GM12878 (cell line): ENCODE measurements around the gene B3GNT9. TPM values are rescaled to one million over a fixed set of nuclear protein-coding genes. Genes with fewer than 3 reads are reported as not detected.

Source experiments
- ATAC-seq: fragments of 200-7000 bp; cut with Tn5 transposase; 3 replicates; pipeline ENCODE4 v1.9.1; 2020; ENCODE audit warnings: mild to moderate bottlenecking, moderate library complexity
- BruUV-seq: library from RNA; stranded (reverse); fragments of 400-500 nt; replicated peaks from 2 replicates; lab custom pipeline; 2021; lab: Mats Ljungman, UMichigan
- CTCF ChIA-PET: fragments of 300-600 bp; sonication (Branson Sonifier 250); formaldehyde crosslinking; extraction: SDS; loops from one replicate; lab custom pipeline; 2021; ENCODE audit warnings: inconsistent platforms; lab: Yijun Ruan, JAX
- POLR2A ChIA-PET: fragments of 350-600 bp; formaldehyde crosslinking; extraction: SDS; loops from one replicate; lab custom pipeline; 2021; ENCODE audit warnings: inconsistent platforms; lab: Charles Lee
- RAD21 ChIA-PET: fragments of 300-600 bp; sonication (Branson Sonifier 250); formaldehyde crosslinking; loops from one replicate; lab custom pipeline; 2023; ENCODE audit warnings: antibody characterized with exemption; ENCODE audit not compliant: unreplicated experiment; lab: Charles Lee
- SMC1A ChIA-PET: fragments of 300-600 bp; sonication (Branson Sonifier 250); formaldehyde crosslinking; loops from one replicate; lab custom pipeline; 2023; ENCODE audit not compliant: unreplicated experiment, uncharacterized antibody; lab: Charles Lee
- DNase-seq: peaks from one replicate; pipeline ENCODE4 v3.0.0-alpha.2; 2011; ENCODE audit warnings: low read depth, low spot score
- FAIRE-seq: peaks from 3 replicates; lab custom pipeline; 2011; peaks lifted over from hg19 to GRCh38; lab: Jason Lieb, UNC
- H2AFZ ChIP-seq: 2 replicates; pipeline ENCODE4 v1.6.0; 2011; ENCODE audit warnings: low read depth, low read length, control low read depth; ENCODE audit not compliant: control insufficient read depth
- H3K27ac ChIP-seq: 2 replicates; pipeline ENCODE4 v1.5.1; 2011; ENCODE audit warnings: control low read depth; ENCODE audit not compliant: control insufficient read depth, insufficient read depth
- H3K27me3 ChIP-seq, 2 experiments: replicated peaks in 1 of 2; 2 replicates each; pipeline versions ENCODE4 v1.6.0 to v1.6.1; 2011; ENCODE audit warnings: low read length in 1 of 2; ENCODE audit not compliant: control insufficient read depth in 2 of 2, insufficient read depth in 2 of 2
- H3K36me3 ChIP-seq, 2 experiments: 2 replicates each; pipeline ENCODE4 v1.5.1; 2011; ENCODE audit warnings: low read length in 1 of 2; ENCODE audit not compliant: control insufficient read depth in 2 of 2, insufficient read depth in 2 of 2
- H3K4me1 ChIP-seq: 2 replicates; pipeline ENCODE4 v1.6.1; 2011; ENCODE audit warnings: mild to moderate bottlenecking, low read length, moderate library complexity, mixed read lengths; ENCODE audit not compliant: control insufficient read depth, insufficient read depth
- H3K4me2 ChIP-seq: 2 replicates; pipeline ENCODE4 v1.6.0; 2011; ENCODE audit warnings: control low read depth; ENCODE audit not compliant: control insufficient read depth, insufficient read depth
- H3K4me3 ChIP-seq: fragments of 200-600 bp; sonication (generic); 2 replicates; pipeline ENCODE4 v1.5.1; 2016
- H3K79me2 ChIP-seq: 2 replicates; pipeline ENCODE4 v1.6.0; 2011; ENCODE audit warnings: low read length; ENCODE audit not compliant: control insufficient read depth, insufficient read depth
- H3K9ac ChIP-seq: 2 replicates; pipeline ENCODE4 v1.8.0; 2011; ENCODE audit warnings: low read length, control low read depth, mixed read lengths; ENCODE audit not compliant: control insufficient read depth, insufficient read depth
- H3K9me3 ChIP-seq: replicated peaks from 3 replicates; pipeline ENCODE4 v1.5.1; 2011; ENCODE audit warnings: mild to moderate bottlenecking, low read length; ENCODE audit not compliant: control insufficient read depth, insufficient read depth
- H4K20me1 ChIP-seq: 2 replicates; pipeline ENCODE4 v1.6.0; 2011; ENCODE audit not compliant: control insufficient read depth, insufficient read depth
- CHD2 ChIP-seq: IDR thresholded peaks from 2 replicates; pipeline ENCODE4 v1.6.1; 2011; ENCODE audit warnings: low read depth, low read length, improper control_type of control experiment, borderline replicate concordance
- HCFC1 ChIP-seq: fragments of 150-350 bp; IDR thresholded peaks from 2 replicates; pipeline ENCODE4 v1.6.1; 2014; ENCODE audit warnings: low read length
- IKZF1 ChIP-seq: fragments of 450-650 bp; conservative IDR thresholded peaks from 2 replicates; pipeline ENCODE4 v1.6.1; 2017; ENCODE audit warnings: antibody characterized with exemption, mild to moderate bottlenecking
- JUND ChIP-seq: IDR thresholded peaks from 2 replicates; pipeline ENCODE4 v1.6.1; 2012; ENCODE audit warnings: low read depth, mild to moderate bottlenecking, low read length, improper control_type of control experiment, moderate library complexity
- MTA2 ChIP-seq: fragments of 450-650 bp; IDR thresholded peaks from 2 replicates; pipeline ENCODE4 v1.6.1; 2016; ENCODE audit warnings: low read depth, mild to moderate bottlenecking, moderate library complexity
- POLR2A ChIP-seq: IDR thresholded peaks from 2 replicates; pipeline ENCODE4 v1.6.1; 2011; ENCODE audit warnings: low read depth, mild to moderate bottlenecking, low read length
- PRDM15 ChIP-seq: fragments of 450-650 bp; formaldehyde crosslinking; IDR thresholded peaks from 2 replicates; pipeline ENCODE4 v1.4.0; 2020; ENCODE audit warnings: mild to moderate bottlenecking, moderate library complexity
- SREBF1 ChIP-seq: IDR thresholded peaks from 2 replicates; pipeline ENCODE4 v1.6.1; 2012; ENCODE audit warnings: mild to moderate bottlenecking, low read length
- WGBS: methylation state at CpG from one replicate; pipeline ENCODE4 v1.1.6; 2016; ENCODE audit warnings: low lambda C conversion rate; ENCODE audit not compliant: insufficient replicate concordance, insufficient coverage; ENCODE audit errors: missing lambda C conversion rate; 5-methylcytosine and 5-hydroxymethylcytosine counted together
- in situ Hi-C: fragments of 300-500 bp; cut with MboI; formaldehyde crosslinking; loops from 9 replicates; pipeline ENCODE4 v1.14.3; 2018; ENCODE audit warnings: mixed read lengths
- intact Hi-C: fragments of 100-400 bp; cut with micrococcal nuclease; formaldehyde crosslinking; loops from one replicate; pipeline ENCODE4 v1.14.2; 2022; ENCODE audit not compliant: unreplicated experiment
- polyA plus RNA-seq, 11 experiments: library from polyadenylated mRNA; depleted of rRNA in 4 of 11; unstranded in 6 of 11; stranded (reverse) in 5 of 11; fragments of >200 nt; fragmentation: Nextera tagmentation in 4 of 11; fragmentation: Illumina TruSeq in 1 of 11; extraction: Ambion mirVana in 4 of 11; extraction: Trizol in 1 of 11; gene quantifications; 1 replicate in 1 of 11; 2 replicates in 10 of 11; pipeline versions ENCODE4 v1.2.1 to v1.2.3, GENCODE V29; 2011 to 2016; ENCODE audit warnings: inconsistent platforms in 2 of 11, missing spikeins in 2 of 11, low read depth in 1 of 11
- total RNA-seq, 4 experiments: library from RNA; depleted of rRNA in 3 of 4; stranded (reverse); fragments of >200 nt in 3 of 4; fragmentation: Illumina TruSeq in 1 of 4; extraction: Trizol in 1 of 4; gene quantifications; 2 replicates each; pipeline versions ENCODE4 v1.2.1 to v1.2.3, GENCODE V29; 2013 to 2021

Gene B3GNT9
- total and polyA plus RNA-seq, 10 of the 15 experiments (the other 5 are each of a cell fraction or from before 2014, with no cell fraction given) = 0.08 to 5.0 (median 1.9) TPM

GRCh38 chr16:67150047-67150832 lies 558 bp downstream of the B3GNT9 start (continued):
- TF ChIP-seq HCFC1 (no peak), MTA2 (no peak), CHD2 (no peak), PRDM15 (no peak), JUND (no peak)

GRCh38 chr16:67149276-67150046 lies 1.3 kb downstream of the B3GNT9 start:
- ChIA-PET POLR2A (no interaction called here), RAD21 (no interaction called here), CTCF (no interaction called here), SMC1A (no interaction called here)
- DNase-seq (no peak), ATAC-seq (no peak), FAIRE-seq (no peak)
- no peaks in the 10 kb centered on the region; the same call in 1 of the 2 replicates for H3K4me1 ChIP-seq
- peaks cover 19 to 21% of the 10 kb centered on the region in 2 experiments; a peak in 3 of 4 replicates for H3K36me3 ChIP-seq
- no peaks in the 10 kb centered on the region for H3K27me3 ChIP-seq
- H3K4me2 ChIP-seq = peak overlapping the region; percentile 86; the same call in 1 of the 2 replicates
- no peaks in the 10 kb centered on the region for H4K20me1 ChIP-seq
- intact Hi-C loops (loop anchor here (2.0 kb wide), 1 partner anchor 131 kb away; no protein-coding TSS in a partner anchor), in situ Hi-C loops (loop anchor here (5.0 to 10.0 kb wide), 2 partner anchors 132 to 175 kb away; no protein-coding TSS in a partner anchor)
- H3K9me3 ChIP-seq = no peaks in the 10 kb centered on the region
- no peak overlapping the region for H2AFZ ChIP-seq
- WGBS = 96% methylated on average over 73 of the region's 77 CpGs
- peak; percentile 30; the same call in 1 of the 2 replicates for TF ChIP-seq POLR2A
- no peak for TF ChIP-seq SREBF1
- no peak for TF ChIP-seq IKZF1
- no peak overlapping the region for H3K9ac ChIP-seq
- H3K79me2 ChIP-seq = no peaks in the 10 kb centered on the region
- no peak overlapping the region for H3K27ac ChIP-seq
- no TSS peak for BruUV-seq
- H3K4me3 ChIP-seq = no peak overlapping the region
